Measurements from ENCODE around the gene CNTD1. TPM values are rescaled to one million over a fixed set of nuclear protein-coding genes. Genes with fewer than 3 reads are reported as not detected.
"Not testable (repeated sequence)": the region's sequence is repeated elsewhere in the genome, so short reads cannot be mapped to it uniquely, and the experiment has no call there.

CNTD1 gene
- total and polyA plus RNA-seq, 2 of the 4 experiments (the other 2 are of a cell fraction) = not detected

DNA sequence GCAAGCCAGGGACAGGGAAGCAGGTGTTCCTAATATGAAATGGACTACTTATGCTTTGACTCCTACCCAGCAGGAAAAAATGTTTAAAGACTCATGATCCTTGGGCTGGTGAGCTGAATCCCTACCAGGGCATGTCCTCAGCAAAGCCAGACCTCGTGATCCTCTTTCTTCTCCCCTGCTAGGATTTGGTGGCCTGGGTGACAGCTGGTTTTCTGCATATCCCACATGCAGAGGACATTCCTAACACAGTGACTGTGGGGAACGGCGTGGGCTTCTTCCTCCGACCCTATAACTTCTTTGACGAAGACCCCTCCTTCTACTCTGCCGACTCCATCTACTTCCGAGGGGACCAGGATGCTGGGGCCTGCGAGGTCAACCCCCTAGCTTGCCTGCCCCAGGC lies 57.4 kb downstream of the CNTD1 start:
- H2AFZ ChIP-seq (replicated peaks; ENCODE audit: low read length, poor library complexity); H3K9me1 ChIP-seq (ENCODE audit: insufficient read depth, low read length); H2BK5ac ChIP-seq (ENCODE audit: low read depth, low read length, poor library complexity, severe bottlenecking); H3K27ac ChIP-seq (ENCODE audit: insufficient read depth, low read length); ATAC-seq (ENCODE audit: low read depth); H3K9me3 ChIP-seq (ENCODE audit: control insufficient read depth, insufficient read depth, low read length); H4K91ac ChIP-seq (ENCODE audit: insufficient read depth, low read depth, low read length); H3K4me2 ChIP-seq (ENCODE audit: low read depth, low read length); BruUV-seq (replicated peaks); H3K14ac ChIP-seq (replicated peaks; ENCODE audit: low read depth, low read length); H2AK9ac ChIP-seq (replicated peaks; ENCODE audit: low read depth, low read length, poor library complexity); H3K56ac ChIP-seq (ENCODE audit: extremely low read depth, insufficient read depth, low read length); H2AK5ac ChIP-seq (ENCODE audit: low read depth, low read length); H4K5ac ChIP-seq (ENCODE audit: low read depth, low read length); H3K23ac ChIP-seq (ENCODE audit: low read depth, low read length); H3K9ac ChIP-seq (ENCODE audit: low read depth, low read length); DNase-seq; H4K20me1 ChIP-seq (ENCODE audit: insufficient read depth, low read length); H2BK20ac ChIP-seq (ENCODE audit: low read depth, low read length); CTCF ChIA-PET; H3K36me3 ChIP-seq (ENCODE audit: control insufficient read depth, insufficient read depth, low read length); H3K18ac ChIP-seq (ENCODE audit: low read depth, low read length); in situ Hi-C loops (cut with MboI; ENCODE audit: low sequenced_read_pairs); H3K79me1 ChIP-seq (ENCODE audit: low read depth in 1 of 2, low read length in 2 of 2); H2BK120ac ChIP-seq (ENCODE audit: low read depth, low read length); H3K4ac ChIP-seq (ENCODE audit: low read depth, low read length); dilution Hi-C loops (cut with HindIII; ENCODE audit: low sequenced_read_pairs, unreplicated experiment); intact Hi-C loops (cut with micrococcal nuclease); H4K8ac ChIP-seq (ENCODE audit: low read depth in 2 of 2, low read length in 2 of 2); POLR2A ChIA-PET (ENCODE audit: unreplicated experiment); H3K4me3 ChIP-seq (ENCODE audit: insufficient read depth, low read depth, low read length); H3K4me1 ChIP-seq (ENCODE audit: control insufficient read depth, insufficient read depth, low read length); H2BK15ac ChIP-seq (ENCODE audit: low read depth, low read length): not testable (repeated sequence)
- WGBS, 2 experiments (ENCODE audit: extremely low coverage in 2 of 2, insufficient read length in 1 of 2) = no CpG with 5 or more reads among the region's 8 CpGs
- peaks cover 20% of the 10 kb centered on the region for H3K27me3 ChIP-seq (ENCODE audit: control insufficient read depth, insufficient read depth, low read length)

DNA sequence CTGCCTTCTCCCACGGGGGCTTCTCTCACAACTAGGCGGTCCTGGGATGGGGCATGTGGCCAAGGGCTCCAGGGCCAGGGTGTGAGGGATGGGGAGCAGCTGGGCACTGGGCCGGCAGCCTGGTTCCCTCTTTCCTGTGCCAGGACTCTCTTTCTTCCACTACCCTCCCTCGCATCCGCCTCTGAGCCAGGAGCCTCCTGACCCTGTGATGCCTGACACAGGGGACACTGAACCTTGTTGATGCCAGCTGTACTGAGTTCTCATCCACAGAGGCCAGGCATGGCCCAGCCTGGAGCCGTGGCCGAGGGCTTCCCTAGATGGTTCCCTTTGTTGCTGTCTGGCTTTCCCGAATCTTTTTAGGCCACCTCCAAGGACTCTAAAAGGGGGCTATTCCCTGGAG lies 57.9 kb downstream of the CNTD1 start:
- in situ Hi-C loops (cut with MboI; ENCODE audit: low sequenced_read_pairs) = not testable (repeated sequence)

More for the DNA sequence above, 57.9 kb downstream of the CNTD1 start:
- H4K8ac ChIP-seq (ENCODE audit: low read depth in 2 of 2, low read length in 2 of 2); H2BK15ac ChIP-seq (ENCODE audit: low read depth, low read length); H3K79me1 ChIP-seq (ENCODE audit: low read depth in 1 of 2, low read length in 2 of 2); H2AFZ ChIP-seq (replicated peaks; ENCODE audit: low read length, poor library complexity); BruUV-seq (replicated peaks); H2BK20ac ChIP-seq (ENCODE audit: low read depth, low read length); H2BK120ac ChIP-seq (ENCODE audit: low read depth, low read length); H3K4ac ChIP-seq (ENCODE audit: low read depth, low read length); H3K18ac ChIP-seq (ENCODE audit: low read depth, low read length); H3K36me3 ChIP-seq (ENCODE audit: control insufficient read depth, insufficient read depth, low read length); CTCF ChIA-PET; intact Hi-C loops (cut with micrococcal nuclease); H3K23ac ChIP-seq (ENCODE audit: low read depth, low read length); H3K27ac ChIP-seq (ENCODE audit: insufficient read depth, low read length); POLR2A ChIA-PET (ENCODE audit: unreplicated experiment); H2AK9ac ChIP-seq (replicated peaks; ENCODE audit: low read depth, low read length, poor library complexity); H3K9ac ChIP-seq (ENCODE audit: low read depth, low read length); H3K9me3 ChIP-seq (ENCODE audit: control insufficient read depth, insufficient read depth, low read length); DNase-seq; ATAC-seq (ENCODE audit: low read depth); H3K14ac ChIP-seq (replicated peaks; ENCODE audit: low read depth, low read length); H3K9me1 ChIP-seq (ENCODE audit: insufficient read depth, low read length); H2BK5ac ChIP-seq (ENCODE audit: low read depth, low read length, poor library complexity, severe bottlenecking); H3K56ac ChIP-seq (ENCODE audit: extremely low read depth, insufficient read depth, low read length); H3K4me2 ChIP-seq (ENCODE audit: low read depth, low read length); H4K20me1 ChIP-seq (ENCODE audit: insufficient read depth, low read length); H2AK5ac ChIP-seq (ENCODE audit: low read depth, low read length); H4K5ac ChIP-seq (ENCODE audit: low read depth, low read length); dilution Hi-C loops (cut with HindIII; ENCODE audit: low sequenced_read_pairs, unreplicated experiment); H3K4me1 ChIP-seq (ENCODE audit: control insufficient read depth, insufficient read depth, low read length); H3K4me3 ChIP-seq (ENCODE audit: insufficient read depth, low read depth, low read length); H4K91ac ChIP-seq (ENCODE audit: insufficient read depth, low read depth, low read length): not testable (repeated sequence)
- H3K27me3 ChIP-seq (ENCODE audit: control insufficient read depth, insufficient read depth, low read length) = peaks cover 20% of the 10 kb centered on the region
- WGBS, 2 experiments (ENCODE audit: extremely low coverage in 2 of 2, insufficient read length in 1 of 2) = no CpG with 5 or more reads among the region's 8 CpGs
